IMR-90 (cell line): ENCODE data around the gene PRSS38. TPM values are rescaled to one million over a fixed set of nuclear protein-coding genes. Genes with fewer than 3 reads are reported as not detected.

Source experiments
- ATAC-seq: fragments of 200-7000 bp; cut with Tn5 transposase; 2 replicates; pipeline ENCODE4 v1.9.1; 2020; ENCODE audit warnings: low read depth, mild to moderate bottlenecking, moderate library complexity
- BruUV-seq: library from RNA; stranded (reverse); fragments of 400-500 nt; replicated peaks from 2 replicates; lab custom pipeline; 2021; lab: Mats Ljungman, UMichigan
- CTCF ChIA-PET: fragments of 300-600 bp; formaldehyde crosslinking; extraction: SDS; loops from one replicate; lab custom pipeline; 2021; ENCODE audit warnings: antibody characterized with exemption; lab: Yijun Ruan, JAX
- POLR2A ChIA-PET: fragments of 300-600 bp; sonication (Branson Sonifier 250); formaldehyde crosslinking; loops from one replicate; lab custom pipeline; 2022; ENCODE audit warnings: antibody characterized with exemption; ENCODE audit not compliant: unreplicated experiment; lab: Charles Lee
- DNase-seq: peaks from one replicate; pipeline ENCODE4 v3.0.0; 2013
- H2AFZ ChIP-seq: replicated peaks from 2 replicates; pipeline ENCODE3; 2013; ENCODE audit warnings: low read length, mild to moderate bottlenecking; ENCODE audit not compliant: poor library complexity
- H2AK5ac ChIP-seq: 2 replicates; pipeline ENCODE4 v1.6.1; 2013; ENCODE audit warnings: low read depth, low read length, inconsistent platforms
- H2AK9ac ChIP-seq: replicated peaks from 2 replicates; pipeline ENCODE3; 2013; ENCODE audit warnings: mild to moderate bottlenecking, low read depth, low read length, moderate library complexity; ENCODE audit not compliant: poor library complexity
- H2BK120ac ChIP-seq: 2 replicates; pipeline ENCODE4 v1.6.1; 2013; ENCODE audit warnings: low read depth, low read length, inconsistent platforms
- H2BK15ac ChIP-seq: 3 replicates; pipeline ENCODE4 v1.6.1; 2013; ENCODE audit warnings: low read depth, low read length, inconsistent platforms
- H2BK20ac ChIP-seq: 2 replicates; pipeline ENCODE4 v1.6.1; 2013; ENCODE audit warnings: low read depth, mild to moderate bottlenecking, inconsistent platforms, low read length, moderate library complexity
- H2BK5ac ChIP-seq: 2 replicates; pipeline ENCODE4 v1.6.1; 2013; ENCODE audit warnings: mild to moderate bottlenecking, low read depth, low read length, inconsistent platforms; ENCODE audit not compliant: poor library complexity, severe bottlenecking
- H3K14ac ChIP-seq: replicated peaks from 2 replicates; pipeline ENCODE4 v1.6.1; 2013; ENCODE audit warnings: low read depth, low read length, inconsistent platforms
- H3K18ac ChIP-seq: 2 replicates; pipeline ENCODE4 v1.6.1; 2013; ENCODE audit warnings: low read depth, low read length, control low read depth
- H3K23ac ChIP-seq: 2 replicates; pipeline ENCODE4 v1.6.1; 2013; ENCODE audit warnings: low read depth, low read length, inconsistent platforms
- H3K27ac ChIP-seq: 2 replicates; pipeline ENCODE4 v1.5.1; 2013; ENCODE audit warnings: mild to moderate bottlenecking, control low read depth, low read length; ENCODE audit not compliant: insufficient read depth
- H3K27me3 ChIP-seq: 2 replicates; pipeline ENCODE4 v1.6.1; 2013; ENCODE audit warnings: low read length; ENCODE audit not compliant: control insufficient read depth, insufficient read depth
- H3K36me3 ChIP-seq: 2 replicates; pipeline ENCODE4 v1.6.1; 2013; ENCODE audit warnings: low read length, mixed read lengths; ENCODE audit not compliant: control insufficient read depth, insufficient read depth
- H3K4ac ChIP-seq: 2 replicates; pipeline ENCODE4 v1.6.1; 2013; ENCODE audit warnings: low read depth, low read length, inconsistent platforms
- H3K4me1 ChIP-seq: 2 replicates; pipeline ENCODE4 v1.6.1; 2013; ENCODE audit warnings: low read length, mixed read lengths; ENCODE audit not compliant: control insufficient read depth, insufficient read depth
- H3K4me2 ChIP-seq: 2 replicates; pipeline ENCODE4 v1.6.1; 2013; ENCODE audit warnings: low read depth, mild to moderate bottlenecking, control low read depth, low read length, moderate library complexity
- H3K4me3 ChIP-seq: 2 replicates; pipeline ENCODE4 v1.5.1; 2013; ENCODE audit warnings: low read depth, mild to moderate bottlenecking, control low read depth, low read length, moderate library complexity; ENCODE audit not compliant: insufficient read depth
- H3K56ac ChIP-seq: 2 replicates; pipeline ENCODE4 v1.6.1; 2013; ENCODE audit warnings: low read length, inconsistent platforms; ENCODE audit not compliant: insufficient read depth; ENCODE audit errors: extremely low read depth
- H3K79me1 ChIP-seq, 2 experiments: 2 replicates each; pipeline ENCODE4 v1.6.1; 2013; ENCODE audit warnings: low read length in 2 of 2, inconsistent platforms in 1 of 2, low read depth in 1 of 2
- H3K9ac ChIP-seq: 2 replicates; pipeline ENCODE4 v1.6.1; 2013; ENCODE audit warnings: low read depth, low read length, control low read depth
- H3K9me1 ChIP-seq: 2 replicates; pipeline ENCODE4 v1.6.1; 2013; ENCODE audit warnings: low read length, inconsistent platforms; ENCODE audit not compliant: insufficient read depth
- H3K9me3 ChIP-seq: 2 replicates; pipeline ENCODE4 v1.6.1; 2013; ENCODE audit warnings: low read length; ENCODE audit not compliant: control insufficient read depth, insufficient read depth
- H4K20me1 ChIP-seq: 2 replicates; pipeline ENCODE4 v1.6.1; 2013; ENCODE audit warnings: low read length, inconsistent platforms; ENCODE audit not compliant: insufficient read depth
- H4K5ac ChIP-seq: 2 replicates; pipeline ENCODE4 v1.6.1; 2013; ENCODE audit warnings: mild to moderate bottlenecking, low read depth, low read length, control low read depth
- H4K8ac ChIP-seq, 2 experiments: 2 replicates each; pipeline ENCODE4 v1.6.1; 2013; ENCODE audit warnings: low read depth in 2 of 2, low read length in 2 of 2, control low read depth in 1 of 2, inconsistent platforms in 1 of 2
- H4K91ac ChIP-seq: 2 replicates; pipeline ENCODE4 v1.6.1; 2013; ENCODE audit warnings: low read depth, low read length, inconsistent platforms; ENCODE audit not compliant: insufficient read depth
- BHLHE40 ChIP-seq: fragments of 150-350 bp; IDR thresholded peaks from 2 replicates; pipeline ENCODE4 v1.6.1; 2016; ENCODE audit warnings: mild to moderate bottlenecking, low read depth, low read length
- CEBPB ChIP-seq: IDR thresholded peaks from 2 replicates; pipeline ENCODE4 v1.6.1; 2012; ENCODE audit warnings: low read depth, low read length, improper control_type of control experiment
- CHD1 ChIP-seq: IDR thresholded peaks from 2 replicates; pipeline ENCODE4 v1.6.1; 2012; ENCODE audit warnings: low read depth, low read length, improper control_type of control experiment
- FOS ChIP-seq: fragments of 150-350 bp; IDR thresholded peaks from 2 replicates; pipeline ENCODE4 v1.6.1; 2016; ENCODE audit warnings: low read depth, low read length
- MAFK ChIP-seq: IDR thresholded peaks from 2 replicates; pipeline ENCODE4 v1.6.1; 2012; ENCODE audit warnings: low read depth, low read length, improper control_type of control experiment
- MAZ ChIP-seq: IDR thresholded peaks from 2 replicates; pipeline ENCODE4 v1.6.1; 2012; ENCODE audit warnings: low read depth, mild to moderate bottlenecking, low read length, improper control_type of control experiment, moderate library complexity, borderline replicate concordance
- MXI1 ChIP-seq: IDR thresholded peaks from 2 replicates; pipeline ENCODE4 v1.6.1; 2012; ENCODE audit warnings: low read depth, mild to moderate bottlenecking, low read length, moderate library complexity, borderline replicate concordance
- NFE2L2 ChIP-seq: fragments of 150-350 bp; IDR thresholded peaks from 2 replicates; pipeline ENCODE4 v1.6.1; 2016; ENCODE audit warnings: low read depth, mild to moderate bottlenecking, low read length
- POLR2A ChIP-seq: IDR thresholded peaks from 2 replicates; pipeline ENCODE4 v1.6.1; 2012; ENCODE audit warnings: mild to moderate bottlenecking, low read depth, low read length
- RAD21 ChIP-seq: IDR thresholded peaks from 2 replicates; pipeline ENCODE4 v1.6.1; 2012; ENCODE audit warnings: low read length, improper control_type of control experiment
- RCOR1 ChIP-seq: IDR thresholded peaks from 2 replicates; pipeline ENCODE4 v1.6.1; 2012; ENCODE audit warnings: mild to moderate bottlenecking, low read length, improper control_type of control experiment; ENCODE audit not compliant: insufficient replicate concordance
- RFX5 ChIP-seq: IDR thresholded peaks from 2 replicates; pipeline ENCODE4 v1.8.0; 2012; ENCODE audit warnings: low read depth, mild to moderate bottlenecking, low read length, moderate library complexity
- SMC3 ChIP-seq: fragments of 150-350 bp; IDR thresholded peaks from 2 replicates; pipeline ENCODE4 v1.6.1; 2016; ENCODE audit warnings: low read depth, mild to moderate bottlenecking, antibody characterized with exemption, low read length, moderate library complexity
- WGBS, 2 experiments: methylation state at CpG; one replicate each; pipeline versions ENCODE4 v1.1.5 to v1.1.7; 2013; ENCODE audit warnings: missing lambda C conversion rate in 2 of 2; ENCODE audit not compliant: insufficient read length in 1 of 2; ENCODE audit errors: extremely low coverage in 2 of 2; 5-methylcytosine and 5-hydroxymethylcytosine counted together
- dilution Hi-C: fragments of 300-500 bp; cut with HindIII; formaldehyde crosslinking; loops from one replicate; pipeline ENCODE4 v1.14.3; 2018; ENCODE audit warnings: low sequenced_read_pairs; ENCODE audit not compliant: unreplicated experiment
- in situ Hi-C: fragments of 300-500 bp; cut with MboI; formaldehyde crosslinking; loops from 3 replicates; pipeline ENCODE4 v1.14.3; 2019; ENCODE audit warnings: low sequenced_read_pairs, inconsistent platforms, mixed read lengths
- intact Hi-C: fragments of 100-400 bp; cut with micrococcal nuclease; formaldehyde crosslinking; loops from 2 replicates; pipeline ENCODE4 v1.10.0; 2022
- polyA plus RNA-seq, 3 experiments: library from polyadenylated mRNA; depleted of rRNA; stranded (reverse); fragments of >200 nt; gene quantifications; 2 replicates each; pipeline ENCODE4 v1.2.3, GENCODE V29; 2012; ENCODE audit warnings: low replicate concordance in 1 of 3
- total RNA-seq: library from RNA; depleted of rRNA; stranded (reverse); fragments of >200 nt; gene quantifications from 2 replicates; pipeline ENCODE4 v1.2.3, GENCODE V29; 2012
- TF ChIP-seq, protein P1 (sequence below): conservative IDR thresholded peaks from 2 replicates; pipeline ENCODE4 v1.5.1; 2012; ENCODE audit warnings: mild to moderate bottlenecking, low read depth, low read length, improper control_type of control experiment
- TF ChIP-seq, protein P2 (sequence below): fragments of 150-350 bp; IDR thresholded peaks from 2 replicates; pipeline ENCODE4 v1.6.1; 2017; ENCODE audit warnings: mild to moderate bottlenecking, antibody characterized with exemption, low read length, low read depth
- TF ChIP-seq, protein P3 (sequence below): fragments of 150-350 bp; IDR thresholded peaks from 2 replicates; pipeline ENCODE4 v1.6.1; 2016; ENCODE audit warnings: low read depth, mild to moderate bottlenecking, low read length, moderate library complexity, borderline replicate concordance

The PRSS38 gene
- total and polyA plus RNA-seq, 2 of the 4 experiments (the other 2 are of a cell fraction) = not detected

DNA sequence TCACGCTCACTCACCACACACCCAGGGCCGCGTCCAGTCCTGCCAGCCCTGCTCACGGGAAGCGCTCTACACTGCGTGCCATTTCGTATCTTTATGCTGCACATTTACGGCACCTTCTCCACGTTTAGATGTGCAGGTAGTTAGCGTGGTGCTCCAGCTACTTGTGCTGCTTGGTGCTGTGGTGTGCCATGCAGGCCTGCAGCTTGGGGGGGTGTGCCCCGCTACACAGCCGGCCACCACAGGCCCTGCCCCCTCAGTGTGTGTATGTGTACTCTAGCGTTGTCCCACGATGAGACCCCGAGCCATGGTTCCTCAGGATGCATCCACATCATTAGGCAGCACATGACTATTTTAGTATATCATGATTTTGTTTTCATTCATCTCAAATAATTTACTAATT lies 41.9 kb upstream of the PRSS38 start:
- ChIA-PET CTCF (no interaction called here), POLR2A (no interaction called here)
- Histone ChIP-seq H3K9me1 (peaks cover 12% of the 10 kb centered on the region), H3K4ac (no peak overlapping the region), H2BK5ac (no peak overlapping the region), H3K14ac (no peak overlapping the region), H3K4me3 (no peak overlapping the region), H2AK5ac (no peak overlapping the region; the same call in 1 of the 2 replicates), H4K91ac (no peak overlapping the region), H3K36me3 (peaks cover 17% of the 10 kb centered on the region), H2AK9ac (no peak overlapping the region), H3K79me1 (peaks cover 0 to 10% of the 10 kb centered on the region in 2 experiments; a peak in 2 of 4 replicates), H4K20me1 (peaks cover 9% of the 10 kb centered on the region; the same call in 1 of the 2 replicates), H2AFZ (no peak overlapping the region), H2BK15ac (no peak overlapping the region), H3K23ac (no peak overlapping the region), H2BK120ac (no peak overlapping the region), H3K56ac (no peak overlapping the region), H3K4me2 (no peak overlapping the region), H3K18ac (no peak overlapping the region), H3K27me3 (no peaks in the 10 kb centered on the region), H3K9ac (no peak overlapping the region), H4K8ac (no peak overlapping the region), H2BK20ac (no peak overlapping the region), H4K5ac (no peak overlapping the region), H3K9me3 (no peaks in the 10 kb centered on the region), H3K4me1 (peaks cover 13% of the 10 kb centered on the region), H3K27ac (no peak overlapping the region)
- in situ Hi-C loops (no loop called here), intact Hi-C loops (no loop called here), dilution Hi-C loops (no loop called here)
- BruUV-seq = no TSS peak
- ATAC-seq = no peak
- WGBS, 2 experiments = 92% methylated on average over 2 of the region's 15 CpGs; no CpG with 5 or more reads in 1 of the 2 experiments
- DNase-seq = no peak
- TF ChIP-seq MAZ (no peak), POLR2A (no peak), MXI1 (no peak), CEBPB (no peak), FOS (no peak), SMC3 (no peak), BHLHE40 (no peak), NFE2L2 (no peak), RAD21 (no peak), RFX5 (no peak), RCOR1 (no peak), MAFK (no peak), CHD1 (no peak)
- TF ChIP-seq, protein P1, sequence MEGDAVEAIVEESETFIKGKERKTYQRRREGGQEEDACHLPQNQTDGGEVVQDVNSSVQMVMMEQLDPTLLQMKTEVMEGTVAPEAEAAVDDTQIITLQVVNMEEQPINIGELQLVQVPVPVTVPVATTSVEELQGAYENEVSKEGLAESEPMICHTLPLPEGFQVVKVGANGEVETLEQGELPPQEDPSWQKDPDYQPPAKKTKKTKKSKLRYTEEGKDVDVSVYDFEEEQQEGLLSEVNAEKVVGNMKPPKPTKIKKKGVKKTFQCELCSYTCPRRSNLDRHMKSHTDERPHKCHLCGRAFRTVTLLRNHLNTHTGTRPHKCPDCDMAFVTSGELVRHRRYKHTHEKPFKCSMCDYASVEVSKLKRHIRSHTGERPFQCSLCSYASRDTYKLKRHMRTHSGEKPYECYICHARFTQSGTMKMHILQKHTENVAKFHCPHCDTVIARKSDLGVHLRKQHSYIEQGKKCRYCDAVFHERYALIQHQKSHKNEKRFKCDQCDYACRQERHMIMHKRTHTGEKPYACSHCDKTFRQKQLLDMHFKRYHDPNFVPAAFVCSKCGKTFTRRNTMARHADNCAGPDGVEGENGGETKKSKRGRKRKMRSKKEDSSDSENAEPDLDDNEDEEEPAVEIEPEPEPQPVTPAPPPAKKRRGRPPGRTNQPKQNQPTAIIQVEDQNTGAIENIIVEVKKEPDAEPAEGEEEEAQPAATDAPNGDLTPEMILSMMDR = no peak
- TF ChIP-seq, protein P2, sequence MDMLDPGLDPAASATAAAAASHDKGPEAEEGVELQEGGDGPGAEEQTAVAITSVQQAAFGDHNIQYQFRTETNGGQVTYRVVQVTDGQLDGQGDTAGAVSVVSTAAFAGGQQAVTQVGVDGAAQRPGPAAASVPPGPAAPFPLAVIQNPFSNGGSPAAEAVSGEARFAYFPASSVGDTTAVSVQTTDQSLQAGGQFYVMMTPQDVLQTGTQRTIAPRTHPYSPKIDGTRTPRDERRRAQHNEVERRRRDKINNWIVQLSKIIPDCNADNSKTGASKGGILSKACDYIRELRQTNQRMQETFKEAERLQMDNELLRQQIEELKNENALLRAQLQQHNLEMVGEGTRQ = no peak
- TF ChIP-seq, protein P3, sequence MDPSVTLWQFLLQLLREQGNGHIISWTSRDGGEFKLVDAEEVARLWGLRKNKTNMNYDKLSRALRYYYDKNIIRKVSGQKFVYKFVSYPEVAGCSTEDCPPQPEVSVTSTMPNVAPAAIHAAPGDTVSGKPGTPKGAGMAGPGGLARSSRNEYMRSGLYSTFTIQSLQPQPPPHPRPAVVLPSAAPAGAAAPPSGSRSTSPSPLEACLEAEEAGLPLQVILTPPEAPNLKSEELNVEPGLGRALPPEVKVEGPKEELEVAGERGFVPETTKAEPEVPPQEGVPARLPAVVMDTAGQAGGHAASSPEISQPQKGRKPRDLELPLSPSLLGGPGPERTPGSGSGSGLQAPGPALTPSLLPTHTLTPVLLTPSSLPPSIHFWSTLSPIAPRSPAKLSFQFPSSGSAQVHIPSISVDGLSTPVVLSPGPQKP = no peak
